ENCODE measurements around the gene DCAF12.

DCAF12 gene

DNA sequence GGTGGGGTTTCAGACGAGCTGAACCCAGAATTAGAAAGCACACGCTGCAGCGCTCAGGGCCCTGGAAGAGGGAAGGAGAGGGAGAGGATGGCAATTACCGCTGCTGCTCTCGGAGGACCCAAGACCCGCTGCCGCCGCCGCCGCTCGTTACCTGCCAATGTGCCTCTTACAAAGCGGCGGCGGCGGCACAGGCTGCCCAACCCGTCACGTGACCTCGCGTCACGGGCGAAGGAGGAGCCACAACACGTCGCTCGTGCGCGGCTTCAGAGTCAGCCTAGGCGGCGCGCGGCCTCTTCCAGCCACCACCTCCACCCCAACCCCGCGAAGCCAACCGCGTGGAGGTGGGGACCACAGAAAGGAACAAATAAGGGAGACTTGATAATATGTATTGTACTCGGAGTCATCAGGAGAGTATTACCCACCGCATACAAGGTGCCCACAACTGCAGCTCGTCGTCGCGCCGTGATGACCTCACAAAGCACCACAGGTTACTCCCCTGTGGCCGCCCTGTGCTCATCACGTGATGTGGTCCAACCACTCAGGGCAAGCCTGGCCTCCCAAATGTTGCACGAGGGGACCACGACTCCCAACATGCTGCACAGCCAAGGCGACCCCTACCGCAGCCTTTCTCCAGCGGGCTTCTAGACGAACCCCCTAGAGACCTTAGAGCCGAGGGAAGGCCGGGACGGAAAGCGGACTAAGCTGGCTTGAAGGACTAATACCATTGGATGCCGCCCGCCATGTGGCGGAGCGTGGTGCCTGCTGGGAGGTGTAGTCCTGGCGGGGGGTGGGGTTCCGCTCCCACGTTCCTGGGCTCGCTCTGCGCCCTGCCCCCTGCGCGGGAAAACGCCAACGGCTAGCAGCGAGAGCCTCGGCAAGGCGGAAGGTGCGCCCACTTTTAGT is 77.5 kb downstream of the DCAF12 start, which contains the start of gene UBAP2:
Gene UBAP2, minus strand, starts transcription at position 161 of the 903 bp plus-strand sequence. CDS start 31,739 bp downstream, outside the sequence.
- Histone ChIP-seq H3K9ac (ENCODE audit: low read depth, low read length, poor library complexity, severe bottlenecking) (peak within 1 kb of the TSS; percentile 91), H3K79me2 (ENCODE audit: insufficient read depth, low read length) (peaks cover 45% of the 10 kb centered on the region), H3K4me2 (ENCODE audit: low read depth, low read length, poor library complexity, severe bottlenecking) (peak within 1 kb of the TSS; percentile 98), H4K20me1 (ENCODE audit: insufficient read depth, low read length, poor library complexity, severe bottlenecking) (peaks cover 35% of the 10 kb centered on the region), H3K27me3 (ENCODE audit: insufficient read depth, low read length, poor library complexity, severe bottlenecking) (no peaks in the 10 kb centered on the region), H3K36me3 (ENCODE audit: insufficient read depth, low read length) (no peaks in the 10 kb centered on the region), H3K9me2 (replicated peaks; ENCODE audit: low read depth, low read length) (no peaks in the 10 kb centered on the region), H3F3A (ENCODE audit: low read depth) (no peaks in the 10 kb centered on the region), H3K9me3 (ENCODE audit: insufficient read depth, low read depth, low read length) (no peaks in the 10 kb centered on the region), H3K4me3 (ENCODE audit: low read length, poor library complexity, severe bottlenecking) (peak within 1 kb of the TSS; percentile 89), H3K4me1 (ENCODE audit: insufficient read depth, low read length, poor library complexity, severe bottlenecking) (peaks cover 24% of the 10 kb centered on the region), H2AFZ (ENCODE audit: low read length) (peak within 1 kb of the TSS; percentile 96)
- TF ChIP-seq, protein P1, sequence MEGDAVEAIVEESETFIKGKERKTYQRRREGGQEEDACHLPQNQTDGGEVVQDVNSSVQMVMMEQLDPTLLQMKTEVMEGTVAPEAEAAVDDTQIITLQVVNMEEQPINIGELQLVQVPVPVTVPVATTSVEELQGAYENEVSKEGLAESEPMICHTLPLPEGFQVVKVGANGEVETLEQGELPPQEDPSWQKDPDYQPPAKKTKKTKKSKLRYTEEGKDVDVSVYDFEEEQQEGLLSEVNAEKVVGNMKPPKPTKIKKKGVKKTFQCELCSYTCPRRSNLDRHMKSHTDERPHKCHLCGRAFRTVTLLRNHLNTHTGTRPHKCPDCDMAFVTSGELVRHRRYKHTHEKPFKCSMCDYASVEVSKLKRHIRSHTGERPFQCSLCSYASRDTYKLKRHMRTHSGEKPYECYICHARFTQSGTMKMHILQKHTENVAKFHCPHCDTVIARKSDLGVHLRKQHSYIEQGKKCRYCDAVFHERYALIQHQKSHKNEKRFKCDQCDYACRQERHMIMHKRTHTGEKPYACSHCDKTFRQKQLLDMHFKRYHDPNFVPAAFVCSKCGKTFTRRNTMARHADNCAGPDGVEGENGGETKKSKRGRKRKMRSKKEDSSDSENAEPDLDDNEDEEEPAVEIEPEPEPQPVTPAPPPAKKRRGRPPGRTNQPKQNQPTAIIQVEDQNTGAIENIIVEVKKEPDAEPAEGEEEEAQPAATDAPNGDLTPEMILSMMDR (conservative IDR thresholded peaks at IDR 0.05; ENCODE audit: low read length), result no peak
- TF ChIP-seq EZH2phosphoT487 (IDR thresholded peaks at IDR 0.05; ENCODE audit: borderline replicate concordance), result no peak

DNA sequence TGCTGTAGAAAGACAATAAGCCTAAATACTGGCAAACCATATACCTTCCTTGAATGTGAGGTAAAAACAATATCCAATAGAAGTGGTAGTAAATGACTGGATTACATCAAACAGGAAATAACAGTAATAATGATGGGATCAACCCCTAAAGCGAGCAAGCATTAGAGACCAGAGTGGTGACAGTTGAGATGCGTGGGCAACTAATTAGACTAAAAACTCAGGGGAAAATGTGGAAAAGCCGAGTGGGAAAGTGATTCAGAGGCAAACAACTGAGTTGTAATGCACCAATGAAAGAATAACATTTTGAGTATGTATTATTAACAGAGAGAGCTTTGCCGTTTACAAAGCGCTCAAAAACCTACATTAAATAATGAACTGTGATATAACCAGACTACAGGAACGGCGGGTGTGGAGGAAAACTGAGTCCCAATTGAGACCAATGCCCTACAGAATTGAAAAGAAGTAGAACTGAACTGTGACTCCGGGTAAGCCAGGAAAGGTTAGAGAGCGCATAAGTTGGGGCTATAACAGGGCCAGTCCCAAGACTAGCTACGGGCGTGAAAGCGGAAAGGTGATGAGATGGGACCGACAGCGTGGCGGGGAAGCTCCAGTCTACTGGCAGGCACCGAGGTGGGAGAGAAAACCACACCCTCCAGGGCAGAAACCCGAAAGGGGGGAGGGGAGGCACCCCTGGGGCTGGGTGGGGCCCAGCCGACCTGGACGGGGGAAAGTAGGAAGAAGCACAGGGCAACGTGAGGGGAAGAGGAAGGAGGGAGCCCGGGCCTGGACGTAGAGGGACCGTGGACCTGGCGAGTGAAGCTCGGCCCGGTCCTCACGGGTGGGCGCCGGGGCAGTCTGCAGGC is 78.4 kb downstream of the DCAF12 start:
- H3K4me3 ChIP-seq (ENCODE audit: low read length, poor library complexity, severe bottlenecking), result peak overlapping the region; percentile 89
- no peaks in the 10 kb centered on the region for H3K9me3 ChIP-seq (ENCODE audit: insufficient read depth, low read depth, low read length)
- peaks cover 43% of the 10 kb centered on the region for H4K20me1 ChIP-seq (ENCODE audit: insufficient read depth, low read length, poor library complexity, severe bottlenecking)
- peaks cover 24% of the 10 kb centered on the region for H3K4me1 ChIP-seq (ENCODE audit: insufficient read depth, low read length, poor library complexity, severe bottlenecking)
- no peaks in the 10 kb centered on the region for H3K9me2 ChIP-seq (replicated peaks; ENCODE audit: low read depth, low read length)
- H2AFZ ChIP-seq (ENCODE audit: low read length), result peak overlapping the region; percentile 96
- TF ChIP-seq, protein P1 (conservative IDR thresholded peaks at IDR 0.05; ENCODE audit: low read length), result no peak
- H3K27me3 ChIP-seq (ENCODE audit: insufficient read depth, low read length, poor library complexity, severe bottlenecking), result no peaks in the 10 kb centered on the region
- H3K9ac ChIP-seq (ENCODE audit: low read depth, low read length, poor library complexity, severe bottlenecking), result peak overlapping the region; percentile 91
- H3F3A ChIP-seq (ENCODE audit: low read depth), result no peaks in the 10 kb centered on the region
- H3K79me2 ChIP-seq (ENCODE audit: insufficient read depth, low read length), result peaks cover 54% of the 10 kb centered on the region
- H3K36me3 ChIP-seq (ENCODE audit: insufficient read depth, low read length), result no peaks in the 10 kb centered on the region
- peak overlapping the region; percentile 98 for H3K4me2 ChIP-seq (ENCODE audit: low read depth, low read length, poor library complexity, severe bottlenecking)

DNA sequence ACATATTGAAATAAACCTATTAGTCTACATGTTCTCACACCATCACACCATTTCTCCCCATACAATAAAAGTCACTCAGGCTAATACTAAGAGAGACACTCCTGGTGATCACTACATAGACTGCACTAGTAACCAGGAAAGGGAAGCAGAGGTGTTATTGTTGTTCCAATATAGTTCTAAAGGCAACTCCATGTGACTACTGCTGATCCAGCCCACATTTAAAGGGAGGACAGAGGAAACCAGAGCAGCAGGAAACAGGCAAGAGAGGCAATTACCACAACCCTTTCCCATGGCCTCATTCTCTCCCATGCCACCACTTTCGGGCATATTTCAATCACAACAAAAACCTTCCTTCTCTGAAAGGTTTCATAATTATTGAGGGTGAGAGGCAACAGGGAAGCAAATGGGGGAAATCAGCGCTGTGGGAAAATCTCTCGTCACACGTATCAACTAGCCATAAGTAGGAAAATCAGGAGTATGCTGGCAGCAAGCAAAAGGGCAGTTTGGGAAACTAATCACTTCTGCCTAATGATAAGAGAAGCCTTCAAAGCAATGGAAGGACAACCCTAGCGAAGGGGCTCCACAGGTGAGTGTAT is 79.6 kb downstream of the DCAF12 start:
- TF ChIP-seq, protein P1 (conservative IDR thresholded peaks at IDR 0.05; ENCODE audit: low read length), result no peak
- TF ChIP-seq EZH2phosphoT487 (IDR thresholded peaks at IDR 0.05; ENCODE audit: borderline replicate concordance), result no peak
- peaks cover 24% of the 10 kb centered on the region for H3K4me1 ChIP-seq (ENCODE audit: insufficient read depth, low read length, poor library complexity, severe bottlenecking)
- peak overlapping the region; percentile 89 for H3K4me3 ChIP-seq (ENCODE audit: low read length, poor library complexity, severe bottlenecking)
- H3F3A ChIP-seq (ENCODE audit: low read depth), result no peaks in the 10 kb centered on the region
- peak overlapping the region; percentile 91 for H3K9ac ChIP-seq (ENCODE audit: low read depth, low read length, poor library complexity, severe bottlenecking)
- peaks cover 53% of the 10 kb centered on the region for H4K20me1 ChIP-seq (ENCODE audit: insufficient read depth, low read length, poor library complexity, severe bottlenecking)
- peak overlapping the region; percentile 98 for H3K4me2 ChIP-seq (ENCODE audit: low read depth, low read length, poor library complexity, severe bottlenecking)
- no peak overlapping the region for H2AFZ ChIP-seq (ENCODE audit: low read length)
- H3K79me2 ChIP-seq (ENCODE audit: insufficient read depth, low read length), result peaks cover 66% of the 10 kb centered on the region
- H3K27me3 ChIP-seq (ENCODE audit: insufficient read depth, low read length, poor library complexity, severe bottlenecking), result no peaks in the 10 kb centered on the region
- H3K9me3 ChIP-seq (ENCODE audit: insufficient read depth, low read depth, low read length), result no peaks in the 10 kb centered on the region
- no peaks in the 10 kb centered on the region for H3K36me3 ChIP-seq (ENCODE audit: insufficient read depth, low read length)
- H3K9me2 ChIP-seq (replicated peaks; ENCODE audit: low read depth, low read length), result no peaks in the 10 kb centered on the region
